ENCODE results near the gene PIEZO2.
"Not testable (repeated sequence)": the region's sequence is repeated elsewhere in the genome, so short reads cannot be mapped to it uniquely, and the experiment has no call there.

Gene PIEZO2

GRCh38 chr18:10623606-10624005 lies 525.8 kb downstream of the PIEZO2 start:
- H3K27ac ChIP-seq (ENCODE audit: insufficient read depth in 1 of 2, low read depth in 1 of 2, low read length in 2 of 2, poor library complexity in 1 of 2, severe bottlenecking in 2 of 2) = not testable (repeated sequence)

DNA sequence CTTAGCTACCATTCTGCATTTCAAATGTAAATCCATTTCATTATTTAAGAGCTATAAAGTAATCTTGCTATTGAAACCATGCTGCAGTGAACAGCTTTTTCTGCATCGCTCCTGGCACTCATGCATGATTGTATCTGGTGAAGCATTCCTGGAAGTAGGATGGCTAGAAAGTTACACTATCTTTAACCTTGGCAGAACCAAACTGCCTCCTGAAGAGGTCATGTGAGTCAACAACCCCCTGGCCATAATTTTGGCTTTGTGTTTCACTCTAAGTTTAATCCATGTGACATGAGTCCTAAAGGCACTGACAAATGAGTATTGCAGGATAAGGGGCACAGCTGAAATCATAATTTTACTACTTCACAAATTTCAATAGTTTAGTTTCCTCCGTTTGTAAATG lies 526.4 kb downstream of the PIEZO2 start:
- no CpG with 5 or more reads among the region's 2 CpGs for WGBS (ENCODE audit: insufficient coverage)
- DNase-seq; H3K27ac ChIP-seq (ENCODE audit: insufficient read depth in 1 of 2, low read depth in 1 of 2, low read length in 2 of 2, poor library complexity in 1 of 2, severe bottlenecking in 2 of 2); H3K4me3 ChIP-seq (ENCODE audit: control insufficient read depth in 1 of 7, extremely low read depth in 1 of 7, insufficient read depth in 4 of 7, low read depth in 2 of 7, low read length in 6 of 7); H3K36me3 ChIP-seq (ENCODE audit: control insufficient read depth in 4 of 4, insufficient read depth in 4 of 4, low read length in 3 of 4); H3K9me3 ChIP-seq (ENCODE audit: control extremely low read depth in 1 of 5, control insufficient read depth in 4 of 5, insufficient read depth in 2 of 5, low read depth in 1 of 5, low read length in 4 of 5); CTCF ChIA-PET; POLR2A ChIA-PET; H3K27me3 ChIP-seq (replicated peaks in 2 of 5; ENCODE audit: control insufficient read depth in 4 of 5, insufficient read depth in 5 of 5, low read length in 4 of 5): not testable (repeated sequence)
- peaks cover 0 to 11% (median 6%) of the 10 kb centered on the region in 4 experiments for H3K4me1 ChIP-seq (ENCODE audit: control extremely low read depth in 1 of 4, control insufficient read depth in 4 of 4, insufficient read depth in 4 of 4, low read length in 3 of 4)

More at GRCh38 chr18:10623606-10624005, 525.8 kb downstream of the PIEZO2 start:
- CTCF ChIA-PET; POLR2A ChIA-PET; DNase-seq; H3K27me3 ChIP-seq (replicated peaks in 2 of 5; ENCODE audit: control insufficient read depth in 4 of 5, insufficient read depth in 5 of 5, low read length in 4 of 5); H3K36me3 ChIP-seq (ENCODE audit: control insufficient read depth in 4 of 4, insufficient read depth in 4 of 4, low read length in 3 of 4); H3K4me3 ChIP-seq (ENCODE audit: control insufficient read depth in 1 of 7, extremely low read depth in 1 of 7, insufficient read depth in 4 of 7, low read depth in 2 of 7, low read length in 6 of 7); H3K9me3 ChIP-seq (ENCODE audit: control extremely low read depth in 1 of 5, control insufficient read depth in 4 of 5, insufficient read depth in 2 of 5, low read depth in 1 of 5, low read length in 4 of 5): not testable (repeated sequence)
- peaks cover 0 to 11% (median 6%) of the 10 kb centered on the region in 4 experiments for H3K4me1 ChIP-seq (ENCODE audit: control extremely low read depth in 1 of 4, control insufficient read depth in 4 of 4, insufficient read depth in 4 of 4, low read length in 3 of 4)
- WGBS (ENCODE audit: insufficient coverage) = 100% methylated on average over 2 of the region's 4 CpGs

DNA sequence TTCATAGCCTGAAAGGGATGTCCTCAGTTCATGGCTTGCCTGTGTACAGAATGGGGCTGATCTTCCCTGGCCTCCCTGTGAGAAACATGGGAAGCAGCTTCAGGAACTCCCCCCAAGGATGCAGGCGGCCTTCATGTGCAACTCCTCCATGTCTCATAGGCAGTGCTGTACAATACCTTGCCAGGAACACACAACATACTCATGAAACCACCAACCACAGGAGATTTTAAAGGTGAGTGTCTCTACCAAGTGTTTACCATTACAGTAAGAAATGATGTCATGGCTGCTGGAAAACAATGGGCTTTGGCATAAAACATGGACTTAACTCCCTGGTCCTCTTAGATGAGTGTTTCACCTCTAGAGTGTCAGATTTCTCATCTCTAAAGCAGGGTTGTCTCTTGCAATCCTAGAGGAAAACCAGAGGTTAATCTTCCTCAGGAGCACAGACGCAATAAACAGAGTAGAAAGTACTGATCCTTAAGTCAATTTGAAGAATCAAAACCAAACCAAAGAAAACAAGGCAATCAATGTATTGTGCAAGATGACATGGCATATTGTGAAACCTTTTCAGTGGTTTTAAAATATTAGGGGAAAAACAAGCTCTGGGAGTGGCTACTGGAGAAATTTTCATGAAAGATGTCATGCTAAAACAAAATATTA lies 528.6 kb downstream of the PIEZO2 start:
- H3K4me3 ChIP-seq (ENCODE audit: control insufficient read depth in 1 of 7, extremely low read depth in 1 of 7, insufficient read depth in 4 of 7, low read depth in 2 of 7, low read length in 6 of 7); H3K27ac ChIP-seq (ENCODE audit: insufficient read depth in 1 of 2, low read depth in 1 of 2, low read length in 2 of 2, poor library complexity in 1 of 2, severe bottlenecking in 2 of 2); CTCF ChIA-PET; H3K27me3 ChIP-seq (replicated peaks in 2 of 5; ENCODE audit: control insufficient read depth in 4 of 5, insufficient read depth in 5 of 5, low read length in 4 of 5); H3K36me3 ChIP-seq (ENCODE audit: control insufficient read depth in 4 of 4, insufficient read depth in 4 of 4, low read length in 3 of 4); DNase-seq; H3K9me3 ChIP-seq (ENCODE audit: control extremely low read depth in 1 of 5, control insufficient read depth in 4 of 5, insufficient read depth in 2 of 5, low read depth in 1 of 5, low read length in 4 of 5); POLR2A ChIA-PET; H3K4me1 ChIP-seq (ENCODE audit: control extremely low read depth in 1 of 4, control insufficient read depth in 4 of 4, insufficient read depth in 4 of 4, low read length in 3 of 4): not testable (repeated sequence)
- 100% methylated on average over 1 of the region's 2 CpGs for WGBS (ENCODE audit: insufficient coverage)
